Measurements from ENCODE around the gene ALKBH8. TPM values are rescaled to one million over a fixed set of nuclear protein-coding genes. Genes with fewer than 3 reads are reported as not detected.

ALKBH8 gene
- total and polyA plus RNA-seq, 2 of the 13 experiments (the other 11 are each of a cell fraction or from before 2014, with no cell fraction given): 2.4 to 9.1 TPM

- Histone ChIP-seq H3K9ac (ENCODE audit: insufficient read depth, low read depth, low read length) (no peak within 1 kb of the TSS), H3K27me3 (ENCODE audit: control insufficient read depth in 1 of 2, insufficient read depth in 2 of 2, low read length in 2 of 2) (peaks cover 0 to 47% of the 10 kb centered on the region in 2 experiments; a peak in 3 of 5 replicates), H3K4me1 (ENCODE audit: insufficient read depth, low read length) (peaks cover 21% of the 10 kb centered on the region), H3K36me3 (replicated peaks in 1 of 2; ENCODE audit: control insufficient read depth in 1 of 2, insufficient read depth in 2 of 2, low read length in 2 of 2) (no peaks in the 10 kb centered on the region), H3K79me2 (ENCODE audit: insufficient read depth, low read length) (no peaks in the 10 kb centered on the region), H4K20me1 (ENCODE audit: insufficient read depth, low read length) (no peaks in the 10 kb centered on the region), H3K9me3 (ENCODE audit: low read length) (no peaks in the 10 kb centered on the region), H3K4me2 (ENCODE audit: low read depth, low read length) (peak within 1 kb of the TSS; percentile 97), H3K4me3 (replicated peaks in 1 of 3; ENCODE audit: insufficient read depth in 1 of 3, low read depth in 2 of 3, low read length in 3 of 3) (peak within 1 kb of the TSS; percentile 53 to 75 (median 64); a peak in 5 of 6 replicates), H3K27ac (ENCODE audit: extremely low read length, insufficient read depth, low read length) (no peak within 1 kb of the TSS), H2AFZ (ENCODE audit: low read length) (no peak within 1 kb of the TSS)
- BruUV-seq (replicated peaks): no TSS peak
- FAIRE-seq (no peak), ATAC-seq (peak; percentile 93), DNase-seq (ENCODE audit: low spot score) (peak; percentile 7)
- in situ Hi-C loops (cut with HindIII; ENCODE audit: extremely low pct_ligation_motif_present, low pct_unique_long_range_greater_than_20kb) (no loop called here), intact Hi-C loops (cut with micrococcal nuclease; ENCODE audit: unreplicated experiment) (no loop called here)
- POLR2A ChIA-PET: no interaction called here
- CTCF ChIA-PET (ENCODE audit: low intra/inter-chr PET ratio, low total read pairs): no interaction called here
- WGBS (ENCODE audit: low lambda C conversion rate): 1% methylated on average over 27 of the region's 74 CpGs
- TF ChIP-seq MAZ (IDR thresholded peaks at IDR 0.05; ENCODE audit: borderline replicate concordance, low read depth, low read length): no peak
- peak; percentile 70; the same call in 1 of the 2 replicates for TF ChIP-seq MAZ (CRISPR knock-in tag; IDR thresholded peaks at IDR 0.05; ENCODE audit: low read depth)
- TF ChIP-seq MAX (IDR thresholded peaks at IDR 0.05): peak; percentile 38; the same call in 1 of the 2 replicates
- TF ChIP-seq LCORL (IDR thresholded peaks at IDR 0.05): no peak
- TF ChIP-seq LCORL (CRISPR knock-in tag; IDR thresholded peaks at IDR 0.05): no peak
- TF ChIP-seq UBTF (CRISPR knock-in tag; IDR thresholded peaks at IDR 0.05): peak; percentile 49; the same call in 1 of the 2 replicates
- no peak for TF ChIP-seq ZNF20 (CRISPR knock-in tag; IDR thresholded peaks at IDR 0.05)
- no peak for TF ChIP-seq ZNF660 (CRISPR knock-in tag; IDR thresholded peaks at IDR 0.05; ENCODE audit: borderline replicate concordance, low read depth)
- TF ChIP-seq ZNF512 (CRISPR knock-in tag; IDR thresholded peaks at IDR 0.05): no peak
- no peak for TF ChIP-seq ZBTB44 (CRISPR knock-in tag; IDR thresholded peaks at IDR 0.05)
- TF ChIP-seq ZNF281 (CRISPR knock-in tag; IDR thresholded peaks at IDR 0.05; ENCODE audit: borderline replicate concordance): peak; percentile 34; the same call in 1 of the 2 replicates
- TF ChIP-seq CHCHD3 (CRISPR knock-in tag; IDR thresholded peaks at IDR 0.05): no peak
- no peak for TF ChIP-seq ZFP62 (CRISPR knock-in tag; IDR thresholded peaks at IDR 0.05)
- peak; percentile 27; the same call in 1 of the 2 replicates for TF ChIP-seq KDM2A (CRISPR knock-in tag; IDR thresholded peaks at IDR 0.05; ENCODE audit: borderline replicate concordance, low read depth)
These were observed 25.2 kb upstream of the ALKBH8 start, which contains the start of gene ELMOD1 for GRCh38 chr11:107590460-107591377. Gene ELMOD1, plus strand, starts transcription at chr11:107591147. Its CDS starts 27,043 bp downstream, at chr11:107618190.
